ENCODE data around the gene IGLL5.

IGLL5 gene

GRCh38 chr22:22929381-22930221 is 42.0 kb downstream of the IGLL5 start:
- DNase-seq: no peak

GRCh38 chr22:22930222-22930497 is 42.5 kb downstream of the IGLL5 start:
- DNase-seq: no peak

GRCh38 chr22:22930571-22931556 is 43.2 kb downstream of the IGLL5 start:
- no peak for DNase-seq

GRCh38 chr22:22931557-22932270 is 44.1 kb downstream of the IGLL5 start:
- no peak for DNase-seq

- DNase-seq: no peak
These were observed 44.9 kb downstream of the IGLL5 start for GRCh38 chr22:22932512-22932941.

- no peak for DNase-seq
These were observed 45.6 kb downstream of the IGLL5 start for GRCh38 chr22:22933100-22933806.

- no peak for DNase-seq
These were observed 46.4 kb downstream of the IGLL5 start for GRCh38 chr22:22933807-22934542.

GRCh38 chr22:22934543-22935055 is 47.0 kb downstream of the IGLL5 start:
- DNase-seq: no peak

GRCh38 chr22:22935056-22935545 is 47.5 kb downstream of the IGLL5 start:
- DNase-seq: no peak

- no peak for DNase-seq
These were observed 48.0 kb downstream of the IGLL5 start for GRCh38 chr22:22935546-22936157.

GRCh38 chr22:22936180-22936914 is 48.7 kb downstream of the IGLL5 start:
- DNase-seq: no peak

GRCh38 chr22:22936915-22937656 is 49.5 kb downstream of the IGLL5 start:
- DNase-seq: no peak

- no peak for DNase-seq
These were observed 50.4 kb downstream of the IGLL5 start for GRCh38 chr22:22937894-22938480.

GRCh38 chr22:22938672-22939587 is 51.3 kb downstream of the IGLL5 start:
- DNase-seq: no peak

GRCh38 chr22:22939588-22940368 is 52.2 kb downstream of the IGLL5 start:
- DNase-seq: no peak

- no peak for DNase-seq
These were observed 53.5 kb downstream of the IGLL5 start for GRCh38 chr22:22940961-22941605.

All from GOT3 (cell line).